Lower lobe of right lung (tissue), 2 donors: ENCODE results near the gene ACTL8. TPM values are rescaled to one million over a fixed set of nuclear protein-coding genes. Genes with fewer than 3 reads are reported as not detected.

Experiments used
- ATAC-seq, 2 donors: fragments of 200-7000 bp; cut with Tn5 transposase; one replicate each; pipeline ENCODE4 v1.9.1; 2020 to 2022; ENCODE audit warnings: mild to moderate bottlenecking in 2 of 2, moderate library complexity in 2 of 2
- DNase-seq: peaks from one replicate; pipeline ENCODE4 v3.0.0-alpha.2; 2020
- H3K27ac ChIP-seq: fragments of 200-600 bp; one replicate; pipeline ENCODE4 v1.8.0; 2022
- H3K27me3 ChIP-seq: fragments of 200-600 bp; one replicate; pipeline ENCODE4 v1.8.0; 2022; ENCODE audit warnings: low read depth
- H3K36me3 ChIP-seq: fragments of 200-600 bp; one replicate; pipeline ENCODE4 v1.8.0; 2022; ENCODE audit warnings: mild to moderate bottlenecking
- H3K4me1 ChIP-seq: fragments of 200-600 bp; one replicate; pipeline ENCODE4 v1.8.0; 2022
- H3K4me3 ChIP-seq: fragments of 200-600 bp; one replicate; pipeline ENCODE4 v1.8.0; 2022; ENCODE audit warnings: mild to moderate bottlenecking
- H3K9me3 ChIP-seq: fragments of 200-600 bp; one replicate; pipeline ENCODE4 v1.8.0; 2022
- intact Hi-C: fragments of 100-400 bp; cut with DNase I; formaldehyde crosslinking; loops from one replicate; pipeline ENCODE4 v1.11.0; 2022
- total RNA-seq: library from RNA; stranded (reverse); fragmentation: NEBNext Ultra II Directional; extraction: Animal tissue kit (Norgen Biotek cat#: 25700); gene quantifications from one replicate; pipeline ENCODE4 v1.2.1, GENCODE V29; 2021
- TF ChIP-seq, protein P1 (sequence below): fragments of 200-600 bp; IDR thresholded peaks from one replicate; pipeline ENCODE4 v1.8.0; 2022; ENCODE audit warnings: antibody characterized with exemption, mild to moderate bottlenecking
- donor health status: DM: no; HTN: yes; CAD: no; lungs with severe emphysema.

ACTL8 gene
- total RNA-seq, 1 donor from 2014 or later, result not detected

DNA sequence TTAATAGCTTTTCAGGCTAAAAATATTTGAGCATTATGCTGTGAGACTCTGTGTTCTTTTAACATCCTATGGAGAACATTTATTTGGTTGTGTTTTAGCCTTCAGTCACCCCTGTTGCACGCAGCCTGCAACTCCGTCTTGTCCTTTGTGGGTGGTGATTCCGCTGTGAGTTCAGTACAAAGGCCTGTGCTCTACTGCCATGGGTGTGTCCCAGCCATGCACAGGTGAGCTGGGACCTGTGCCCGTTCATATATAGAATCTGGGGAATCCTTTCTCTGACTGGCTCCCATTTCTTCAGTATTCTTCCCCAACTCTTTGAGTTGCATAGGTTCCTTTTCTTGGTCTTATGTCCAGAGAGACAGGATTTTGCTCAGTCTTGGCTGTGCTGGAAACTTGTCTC is 61.4 kb downstream of the ACTL8 start:
- DNase-seq, result no peak
- peaks cover 22% of the 10 kb centered on the region for H3K27me3 ChIP-seq
- H3K36me3 ChIP-seq, result no peaks in the 10 kb centered on the region
- no peaks in the 10 kb centered on the region for H3K4me1 ChIP-seq
- intact Hi-C loops, result no loop called here
- TF ChIP-seq, protein P1, sequence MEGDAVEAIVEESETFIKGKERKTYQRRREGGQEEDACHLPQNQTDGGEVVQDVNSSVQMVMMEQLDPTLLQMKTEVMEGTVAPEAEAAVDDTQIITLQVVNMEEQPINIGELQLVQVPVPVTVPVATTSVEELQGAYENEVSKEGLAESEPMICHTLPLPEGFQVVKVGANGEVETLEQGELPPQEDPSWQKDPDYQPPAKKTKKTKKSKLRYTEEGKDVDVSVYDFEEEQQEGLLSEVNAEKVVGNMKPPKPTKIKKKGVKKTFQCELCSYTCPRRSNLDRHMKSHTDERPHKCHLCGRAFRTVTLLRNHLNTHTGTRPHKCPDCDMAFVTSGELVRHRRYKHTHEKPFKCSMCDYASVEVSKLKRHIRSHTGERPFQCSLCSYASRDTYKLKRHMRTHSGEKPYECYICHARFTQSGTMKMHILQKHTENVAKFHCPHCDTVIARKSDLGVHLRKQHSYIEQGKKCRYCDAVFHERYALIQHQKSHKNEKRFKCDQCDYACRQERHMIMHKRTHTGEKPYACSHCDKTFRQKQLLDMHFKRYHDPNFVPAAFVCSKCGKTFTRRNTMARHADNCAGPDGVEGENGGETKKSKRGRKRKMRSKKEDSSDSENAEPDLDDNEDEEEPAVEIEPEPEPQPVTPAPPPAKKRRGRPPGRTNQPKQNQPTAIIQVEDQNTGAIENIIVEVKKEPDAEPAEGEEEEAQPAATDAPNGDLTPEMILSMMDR, result no peak
- H3K9me3 ChIP-seq, result no peaks in the 10 kb centered on the region
- no peak for ATAC-seq
- no peak overlapping the region for H3K27ac ChIP-seq
- no peak overlapping the region for H3K4me3 ChIP-seq

DNA sequence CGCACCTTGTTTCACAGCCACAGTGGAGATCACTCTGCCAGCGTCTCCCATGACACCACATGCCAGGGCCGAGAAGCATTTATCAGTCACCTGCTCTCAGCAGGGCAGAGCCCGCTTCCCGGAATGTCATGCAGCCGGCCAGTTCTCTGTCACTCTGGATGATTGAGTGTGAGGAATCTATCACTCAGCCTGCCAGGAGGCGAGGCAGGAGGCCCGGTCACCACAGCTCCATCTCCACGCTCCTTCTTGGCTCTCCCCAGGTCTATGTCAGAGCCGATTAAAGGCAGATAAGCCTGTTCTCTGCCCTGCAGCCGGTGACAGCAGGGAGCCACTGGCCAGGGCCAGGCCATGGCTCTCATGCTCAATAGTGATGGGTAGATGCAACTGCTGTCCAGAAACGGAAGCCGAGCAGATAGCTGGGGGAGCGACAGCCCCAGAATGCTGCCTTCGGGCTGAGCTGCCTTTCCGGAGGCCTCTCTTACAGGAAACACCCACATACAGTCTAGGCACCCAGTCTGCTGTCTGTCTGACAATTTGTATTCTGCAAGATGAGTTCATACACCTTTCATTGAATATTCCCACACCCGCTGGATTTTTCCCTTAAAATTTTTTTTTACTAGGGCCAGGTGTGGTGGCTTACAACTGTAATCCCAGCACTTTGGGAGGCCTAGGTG is 64.1 kb downstream of the ACTL8 start:
- DNase-seq (no peak), ATAC-seq (no peak)
- TF ChIP-seq, protein P1, result no peak
- Histone ChIP-seq H3K36me3 (no peaks in the 10 kb centered on the region), H3K27ac (no peak overlapping the region), H3K4me3 (no peak overlapping the region), H3K9me3 (no peaks in the 10 kb centered on the region), H3K4me1 (no peaks in the 10 kb centered on the region), H3K27me3 (peaks cover 19% of the 10 kb centered on the region)
- intact Hi-C loops, result no loop called here

DNA sequence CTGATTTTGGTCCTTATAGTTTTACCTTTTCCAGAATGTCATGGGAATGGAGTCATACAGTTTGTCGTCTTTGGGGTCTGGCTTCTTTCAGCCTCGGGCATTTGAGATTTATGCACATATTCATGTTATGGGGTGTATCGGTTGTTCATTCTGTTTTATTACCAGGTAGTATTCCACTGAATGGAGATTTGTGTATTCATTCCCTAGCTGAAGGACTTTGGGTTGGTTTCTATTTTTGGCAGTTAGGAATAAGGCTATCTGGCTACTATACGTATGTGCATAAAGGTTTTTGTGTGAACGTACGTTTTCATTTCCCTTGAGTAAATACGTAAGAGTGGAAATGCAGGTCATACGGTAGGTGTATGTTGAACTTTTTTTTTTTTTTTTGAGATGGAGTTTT is 65.1 kb downstream of the ACTL8 start:
- H3K27ac ChIP-seq, result no peak overlapping the region
- no peaks in the 10 kb centered on the region for H3K36me3 ChIP-seq
- peaks cover 19% of the 10 kb centered on the region for H3K27me3 ChIP-seq
- H3K4me1 ChIP-seq, result no peaks in the 10 kb centered on the region
- intact Hi-C loops, result no loop called here
- DNase-seq, result no peak
- H3K4me3 ChIP-seq, result no peak overlapping the region
- TF ChIP-seq, protein P1, result no peak
- H3K9me3 ChIP-seq, result no peaks in the 10 kb centered on the region
- ATAC-seq, result no peak

DNA sequence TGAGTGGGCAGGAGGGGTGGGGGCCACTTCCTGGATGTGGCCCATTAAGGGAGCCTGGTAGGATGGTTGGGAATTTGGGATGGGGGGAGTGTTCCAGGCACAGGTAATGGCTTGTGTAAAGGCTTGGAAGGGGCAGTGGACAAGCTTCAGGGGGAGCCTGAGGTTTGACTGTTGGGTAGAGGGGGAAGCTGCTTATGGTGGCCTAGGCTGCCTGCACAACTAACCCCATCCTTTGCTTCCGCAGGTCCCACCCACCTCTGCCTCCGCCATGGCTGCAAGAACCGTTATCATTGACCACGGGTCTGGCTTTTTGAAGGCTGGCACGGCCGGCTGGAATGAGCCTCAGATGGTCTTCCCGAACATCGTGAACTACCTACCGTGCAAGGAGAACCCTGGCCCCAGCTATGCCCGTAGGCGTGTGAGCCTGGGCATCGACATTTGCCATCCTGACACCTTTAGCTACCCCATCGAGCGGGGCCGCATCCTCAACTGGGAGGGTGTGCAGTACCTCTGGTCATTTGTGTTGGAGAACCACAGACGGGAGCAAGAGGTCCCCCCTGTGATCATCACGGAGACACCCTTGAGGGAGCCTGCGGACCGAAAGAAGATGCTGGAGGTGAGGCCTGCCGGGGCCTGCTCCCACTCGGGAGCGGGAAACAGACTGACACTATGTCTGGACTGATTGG is 67.8 kb downstream of the ACTL8 start:
- DNase-seq, result no peak
- no peak for ATAC-seq
- intact Hi-C loops, result no loop called here
- no peaks in the 10 kb centered on the region for H3K36me3 ChIP-seq
- H3K27me3 ChIP-seq, result peaks cover 39% of the 10 kb centered on the region
- no peaks in the 10 kb centered on the region for H3K4me1 ChIP-seq
- no peak overlapping the region for H3K4me3 ChIP-seq
- no peak overlapping the region for H3K27ac ChIP-seq
- TF ChIP-seq, protein P1, result no peak
- no peaks in the 10 kb centered on the region for H3K9me3 ChIP-seq

DNA sequence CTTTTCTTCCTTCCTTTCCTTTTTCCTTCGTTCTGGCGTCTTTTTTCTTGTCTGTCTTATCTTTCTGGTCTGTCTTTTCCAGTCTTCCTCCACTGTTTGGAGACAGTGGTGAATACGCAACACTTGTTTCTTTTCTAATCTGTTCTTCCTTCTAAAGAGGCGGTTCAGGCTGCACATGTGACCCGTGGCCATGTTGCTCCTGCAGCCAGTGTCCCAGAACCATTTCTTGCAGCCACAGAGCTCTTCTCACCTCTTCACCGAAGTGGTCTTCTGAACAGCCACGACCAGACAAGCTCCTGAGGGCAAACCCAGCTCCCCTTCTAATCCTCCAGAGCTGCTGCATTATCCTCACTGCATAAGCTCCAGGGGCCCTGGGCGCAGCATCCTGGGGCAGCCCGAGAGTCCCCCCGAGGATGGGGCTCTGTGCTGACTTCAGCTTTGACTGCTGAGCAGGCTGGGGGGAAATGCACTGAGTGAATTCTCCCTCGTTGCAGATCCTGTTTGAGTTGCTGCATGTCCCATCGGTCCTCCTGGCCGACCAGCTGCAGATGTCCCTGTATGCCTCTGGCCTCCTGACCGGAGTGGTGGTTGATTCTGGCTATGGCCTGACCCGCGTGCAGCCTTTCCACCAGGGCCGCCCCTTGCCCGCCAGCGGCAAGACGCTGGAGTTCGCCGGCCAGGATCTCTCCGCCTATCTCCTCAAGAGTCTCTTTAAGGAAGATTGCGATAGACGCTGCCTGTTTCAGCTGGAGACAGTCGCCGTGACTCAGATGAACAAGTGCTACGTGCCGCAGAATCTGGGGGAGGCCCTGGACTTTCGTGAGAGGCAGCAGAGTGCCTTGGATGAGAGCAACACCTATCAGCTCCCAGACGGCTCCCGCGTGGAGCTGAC is 70.4 kb downstream of the ACTL8 start:
- ATAC-seq (no peak), DNase-seq (no peak)
- Histone ChIP-seq H3K27me3 (peaks cover 27% of the 10 kb centered on the region), H3K9me3 (no peaks in the 10 kb centered on the region), H3K36me3 (no peaks in the 10 kb centered on the region), H3K4me3 (no peak overlapping the region), H3K4me1 (no peaks in the 10 kb centered on the region), H3K27ac (no peak overlapping the region)
- intact Hi-C loops, result no loop called here
- TF ChIP-seq, protein P1, result no peak
